NCI-H187 treated with DMSO at 0.1 percent for 48 hours (cell line): Measurements from ENCODE around the gene MYH2.

ENCODE experiments used
- DNase-seq: peaks from one replicate; lab custom pipeline; 2025; lab: John Stamatoyannopoulos, UW

MYH2 gene

DNA sequence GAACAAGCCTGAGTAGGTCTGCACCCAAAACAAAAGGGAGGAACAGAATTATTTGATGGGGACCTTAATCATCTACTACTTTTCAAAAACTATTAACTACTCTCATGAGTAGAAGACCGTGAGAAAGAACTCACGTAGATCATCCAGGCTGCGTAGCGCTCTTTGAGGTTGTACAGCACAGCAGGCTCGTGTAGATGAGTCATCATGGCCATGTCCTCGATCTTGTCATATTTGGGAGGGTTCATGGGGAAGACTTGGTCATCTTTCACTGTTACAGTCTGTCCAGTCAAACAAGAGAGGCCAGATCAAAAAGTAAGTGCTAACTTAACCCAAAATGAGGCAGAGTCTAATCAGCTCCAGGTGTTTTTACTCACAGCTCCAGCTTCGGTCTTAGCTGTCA lies 33.4 kb downstream of the MYH2 start:
- DNase-seq = no peak

DNA sequence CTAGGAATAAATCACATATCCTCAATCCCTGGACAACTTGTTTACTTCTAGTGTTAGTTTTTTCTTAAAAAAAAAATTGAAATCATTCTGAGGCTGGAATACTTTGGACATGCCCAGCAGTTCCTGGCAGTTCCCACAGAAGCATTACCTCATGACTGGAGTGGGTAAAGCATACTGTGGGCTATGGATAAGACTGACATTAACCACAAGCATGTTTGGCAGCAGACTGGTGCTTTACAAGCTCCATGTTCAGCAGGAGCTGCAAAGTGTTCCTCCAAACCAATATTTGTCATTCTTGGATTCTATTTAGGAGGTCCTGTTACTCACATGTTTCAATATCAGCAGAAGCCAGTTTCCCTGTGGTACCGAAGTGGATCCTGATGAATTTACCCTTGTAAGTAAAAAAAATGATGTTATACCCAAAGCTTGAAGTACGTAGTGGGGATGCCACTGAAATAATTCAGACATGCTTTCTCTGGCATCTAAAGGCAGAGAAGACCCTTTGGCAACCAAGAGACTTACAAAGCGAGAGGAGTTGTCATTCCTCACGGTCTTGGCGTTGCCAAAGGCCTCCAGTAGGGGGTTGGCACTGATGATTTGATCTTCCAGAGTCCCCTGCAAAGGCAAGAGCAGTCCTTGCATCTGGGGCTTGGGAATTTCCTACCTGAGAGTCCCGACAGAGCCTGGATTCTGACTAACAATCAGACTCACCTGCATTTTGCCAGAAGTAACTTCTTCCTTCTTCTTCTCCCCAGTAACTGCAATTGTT lies 36.0 kb downstream of the MYH2 start:
- DNase-seq = no peak

GRCh38 chr17:10512856-10513255 lies 36.6 kb downstream of the MYH2 start:
- no peak for DNase-seq

DNA sequence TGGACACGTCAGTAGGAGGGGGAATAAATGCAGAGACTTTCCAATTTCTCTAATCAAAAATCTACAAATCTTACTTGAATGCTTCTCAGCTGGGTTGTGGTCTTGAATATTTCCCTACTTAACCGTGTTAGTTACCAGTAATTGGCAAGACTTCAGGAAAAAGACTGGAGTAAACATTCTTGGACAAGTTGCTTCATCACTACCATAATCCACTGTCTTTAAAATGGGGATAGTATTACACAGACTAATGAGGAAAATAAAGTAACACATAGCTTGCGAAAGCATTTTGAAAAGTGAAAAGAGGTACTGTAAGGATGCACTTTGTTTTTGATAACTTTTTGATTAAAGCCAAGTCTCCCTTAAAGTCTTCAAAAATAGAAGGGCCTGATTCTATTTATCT lies 49.5 kb downstream of the MYH2 start:
- no peak for DNase-seq

DNA sequence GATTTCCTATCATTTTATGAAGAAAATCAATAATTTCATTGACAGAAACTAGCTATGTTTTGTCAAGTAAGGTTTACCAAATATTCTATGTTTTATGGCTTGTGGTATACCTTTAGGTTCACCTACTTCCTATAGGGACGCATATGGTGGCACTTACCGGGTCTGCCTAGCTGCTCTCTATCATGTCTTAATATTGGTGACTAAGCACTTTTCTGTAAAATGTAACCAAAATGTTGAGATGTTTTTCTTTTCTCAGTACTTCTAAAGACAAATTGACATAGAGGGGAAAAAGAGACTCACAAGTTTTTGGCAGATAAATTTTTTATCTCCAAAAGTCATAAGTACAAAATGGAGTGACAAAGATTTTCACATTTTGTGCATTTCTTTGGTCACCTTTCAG lies 57.5 kb downstream of the MYH2 start:
- no peak for DNase-seq

GRCh38 chr17:10482252-10482651 lies 67.2 kb downstream of the MYH2 start:
- no peak for DNase-seq

DNA sequence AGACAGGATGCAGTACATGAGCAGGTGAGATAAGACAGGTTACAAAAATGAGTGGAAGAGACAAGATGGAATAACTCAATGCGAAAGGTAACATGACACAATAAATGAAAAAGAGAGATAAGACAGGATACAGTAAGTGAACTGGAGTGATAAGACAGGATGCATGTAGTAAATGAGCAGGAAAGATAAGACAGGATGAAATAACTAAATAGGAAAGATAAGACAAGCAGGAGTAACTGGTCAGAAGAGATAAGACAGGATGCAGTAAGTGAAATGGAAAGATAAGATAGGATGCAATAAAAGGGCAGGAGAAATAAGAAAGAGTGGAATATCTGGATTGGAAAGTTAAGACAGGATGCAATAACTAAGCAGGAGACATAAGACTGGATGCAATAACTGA lies 71.8 kb downstream of the MYH2 start:
- DNase-seq = no peak

DNA sequence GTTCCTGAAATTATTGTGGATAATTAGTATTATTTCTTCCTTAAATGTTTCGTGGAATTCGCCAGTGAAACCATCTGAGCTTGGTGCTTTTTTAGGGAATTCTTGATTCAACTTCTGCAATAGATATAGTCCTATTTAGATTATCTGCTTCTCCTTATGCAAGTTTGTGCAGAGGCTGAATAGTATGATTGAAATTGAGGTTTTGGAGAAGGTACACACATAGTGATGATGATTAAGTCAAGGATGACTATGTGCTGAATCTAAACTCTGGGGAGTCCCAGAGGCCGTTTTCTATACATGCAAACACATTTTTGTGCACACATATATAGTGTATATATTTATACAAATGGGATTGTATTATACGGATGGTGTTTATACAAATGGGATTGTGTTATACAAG lies 74.9 kb downstream of the MYH2 start:
- DNase-seq = no peak

DNA sequence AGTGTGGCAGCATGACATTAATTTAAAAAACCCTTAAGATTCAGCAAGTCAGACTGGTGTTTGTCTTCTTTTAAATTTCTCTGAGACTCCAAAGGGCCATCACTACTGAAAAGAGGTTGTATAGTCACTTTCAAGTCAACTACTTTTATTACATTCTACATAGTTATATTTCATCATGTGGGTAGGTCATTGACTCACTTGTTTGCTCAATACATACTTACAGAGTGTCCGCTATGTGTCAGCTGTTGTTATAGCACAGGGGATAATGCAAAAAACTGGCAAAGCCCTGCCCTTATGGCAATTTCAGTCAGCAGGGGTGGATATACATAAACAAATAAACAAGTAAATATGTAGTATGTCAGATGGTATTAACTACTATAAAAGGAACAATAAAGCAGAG lies 77.6 kb downstream of the MYH2 start:
- DNase-seq = no peak
